HEK293 (cell line): ENCODE measurements around the gene SRSF4.

Experiments
- CTCF ChIA-PET: fragments of 350-600 bp; formaldehyde crosslinking; extraction: SDS; loops from one replicate; lab custom pipeline; 2021; ENCODE audit warnings: antibody characterized with exemption; lab: Yijun Ruan, JAX
- POLR2A ChIA-PET: fragments of 300-600 bp; formaldehyde crosslinking; extraction: SDS; loops from one replicate; lab custom pipeline; 2020; ENCODE audit warnings: antibody characterized with exemption, inconsistent platforms; lab: Yijun Ruan, JAX
- H3K27ac ChIP-seq: fragments of 200-500 bp; sonication (Bioruptor generic); 2 replicates; pipeline ENCODE4 v1.5.1; 2014; ENCODE audit warnings: low read depth, low read length, control low read depth, inconsistent platforms; ENCODE audit errors: extremely low read depth
- H3K36me3 ChIP-seq, 2 experiments: fragments of 200-500 bp in 1 of 2; sonication (Bioruptor generic) in 1 of 2; 1 replicate in 1 of 2; 2 replicates in 1 of 2; pipeline ENCODE4 v1.5.1; 2014 to 2017; ENCODE audit warnings: inconsistent platforms in 2 of 2, low read length in 2 of 2; ENCODE audit not compliant: control insufficient read depth in 2 of 2, insufficient read depth in 1 of 2
- H3K4me1 ChIP-seq: fragments of 200-500 bp; sonication (Bioruptor generic); 2 replicates; pipeline ENCODE4 v1.5.1; 2014; ENCODE audit warnings: mild to moderate bottlenecking, low read length, inconsistent platforms; ENCODE audit not compliant: control insufficient read depth, insufficient read depth
- H3K4me3 ChIP-seq: 2 replicates; pipeline ENCODE4 v1.5.1; 2011; ENCODE audit warnings: low read depth, mild to moderate bottlenecking, control low read depth, low read length, moderate library complexity
- H3K9me3 ChIP-seq: fragments of 200-500 bp; sonication (Bioruptor generic); 2 replicates; pipeline ENCODE4 v1.5.1; 2014; ENCODE audit warnings: low read depth, low read length, inconsistent platforms; ENCODE audit not compliant: control insufficient read depth, insufficient read depth
- GFI1B ChIP-seq: fragments of 450-650 bp; formaldehyde crosslinking; IDR thresholded peaks from 2 replicates; pipeline ENCODE4 v1.5.1; 2016; ENCODE audit warnings: missing biosample characterization, missing genetic modification characterization
- GLI4 ChIP-seq: fragments of 450-650 bp; formaldehyde crosslinking; IDR thresholded peaks from 2 replicates; pipeline ENCODE4 v1.5.1; 2016; ENCODE audit warnings: missing biosample characterization, missing genetic modification characterization
- GLIS1 ChIP-seq: fragments of 450-650 bp; formaldehyde crosslinking; IDR thresholded peaks from 2 replicates; pipeline ENCODE4 v1.5.1; 2016; ENCODE audit warnings: missing biosample characterization, missing genetic modification characterization
- GLIS2 ChIP-seq: fragments of 450-650 bp; formaldehyde crosslinking; IDR thresholded peaks from 2 replicates; pipeline ENCODE4 v1.5.1; 2016; ENCODE audit warnings: missing biosample characterization, missing genetic modification characterization
- HOXC10 ChIP-seq: sonication (generic); formaldehyde crosslinking; IDR thresholded peaks from 2 replicates; pipeline ENCODE4 v1.8.1; 2023; ENCODE audit warnings: mild to moderate bottlenecking, missing genetic modification reagents
- KLF10 ChIP-seq: fragments of 450-650 bp; IDR thresholded peaks from 2 replicates; pipeline ENCODE4 v1.5.1; 2018; ENCODE audit warnings: missing biosample characterization, mild to moderate bottlenecking, missing genetic modification characterization
- MZF1 ChIP-seq: fragments of 450-650 bp; formaldehyde crosslinking; IDR thresholded peaks from 2 replicates; pipeline ENCODE4 v1.5.1; 2017; ENCODE audit warnings: missing biosample characterization, missing genetic modification characterization, borderline replicate concordance
- OVOL3 ChIP-seq: fragments of 450-650 bp; formaldehyde crosslinking; IDR thresholded peaks from 2 replicates; pipeline ENCODE4 v1.5.1; 2016; ENCODE audit warnings: missing biosample characterization, missing genetic modification characterization
- RBAK ChIP-seq: fragments of 450-650 bp; formaldehyde crosslinking; IDR thresholded peaks from 2 replicates; pipeline ENCODE4 v1.5.1; 2016; ENCODE audit warnings: missing biosample characterization, missing genetic modification characterization
- SP2 ChIP-seq: fragments of 450-650 bp; formaldehyde crosslinking; IDR thresholded peaks from 2 replicates; pipeline ENCODE4 v1.5.1; 2016; ENCODE audit warnings: missing biosample characterization, missing genetic modification characterization
- TSHZ1 ChIP-seq: fragments of 450-650 bp; formaldehyde crosslinking; IDR thresholded peaks from 2 replicates; pipeline ENCODE4 v1.5.1; 2016; ENCODE audit warnings: missing biosample characterization, missing genetic modification characterization, borderline replicate concordance
- ZFP69B ChIP-seq: fragments of 450-650 bp; formaldehyde crosslinking; IDR thresholded peaks from 2 replicates; pipeline ENCODE4 v1.5.1; 2016; ENCODE audit warnings: missing biosample characterization, missing genetic modification characterization
- ZNF114 ChIP-seq: fragments of 450-650 bp; formaldehyde crosslinking; IDR thresholded peaks from 2 replicates; pipeline ENCODE4 v1.5.0; 2017; ENCODE audit warnings: missing biosample characterization, missing genetic modification characterization
- ZNF157 ChIP-seq: fragments of 450-650 bp; formaldehyde crosslinking; IDR thresholded peaks from 2 replicates; pipeline ENCODE4 v1.5.1; 2016; ENCODE audit warnings: missing biosample characterization, missing genetic modification characterization
- ZNF175 ChIP-seq: fragments of 450-650 bp; formaldehyde crosslinking; IDR thresholded peaks from 2 replicates; pipeline ENCODE4 v1.5.1; 2016; ENCODE audit warnings: missing biosample characterization, missing genetic modification characterization
- ZNF23 ChIP-seq: fragments of 450-650 bp; formaldehyde crosslinking; IDR thresholded peaks from 2 replicates; pipeline ENCODE4 v1.5.1; 2016; ENCODE audit warnings: missing biosample characterization, missing genetic modification characterization, borderline replicate concordance
- ZNF24 ChIP-seq: fragments of 450-650 bp; formaldehyde crosslinking; IDR thresholded peaks from 2 replicates; pipeline ENCODE4 v1.5.1; 2016; ENCODE audit warnings: missing biosample characterization, missing genetic modification characterization
- ZNF341 ChIP-seq: fragments of 450-650 bp; formaldehyde crosslinking; IDR thresholded peaks from 2 replicates; pipeline ENCODE4; 2016; ENCODE audit warnings: low read depth, missing biosample characterization, missing genetic modification characterization
- ZNF354C ChIP-seq: fragments of 450-650 bp; formaldehyde crosslinking; IDR thresholded peaks from 2 replicates; pipeline ENCODE4 v1.5.1; 2016; ENCODE audit warnings: missing biosample characterization, missing genetic modification characterization, low read depth, borderline replicate concordance
- ZNF416 ChIP-seq: fragments of 450-650 bp; formaldehyde crosslinking; IDR thresholded peaks from 2 replicates; pipeline ENCODE4 v1.5.1; 2016; ENCODE audit warnings: missing biosample characterization, missing genetic modification characterization
- ZNF48 ChIP-seq: fragments of 450-650 bp; formaldehyde crosslinking; IDR thresholded peaks from 2 replicates; pipeline ENCODE4 v1.5.1; 2016; ENCODE audit warnings: missing biosample characterization, missing genetic modification characterization
- ZNF548 ChIP-seq: fragments of 450-650 bp; formaldehyde crosslinking; IDR thresholded peaks from 2 replicates; pipeline ENCODE4 v1.5.1; 2016; ENCODE audit warnings: missing biosample characterization, missing genetic modification characterization
- ZNF558 ChIP-seq: fragments of 450-650 bp; formaldehyde crosslinking; IDR thresholded peaks from 2 replicates; pipeline ENCODE4 v1.5.1; 2016; ENCODE audit warnings: missing biosample characterization, missing genetic modification characterization
- ZNF623 ChIP-seq: fragments of 450-650 bp; formaldehyde crosslinking; IDR thresholded peaks from 2 replicates; pipeline ENCODE4 v1.5.1; 2016; ENCODE audit warnings: missing biosample characterization, missing genetic modification characterization
- ZNF629 ChIP-seq: fragments of 450-650 bp; formaldehyde crosslinking; IDR thresholded peaks from 2 replicates; pipeline ENCODE4 v1.5.1; 2017; ENCODE audit warnings: missing biosample characterization, missing genetic modification characterization
- ZNF747 ChIP-seq: fragments of 450-650 bp; formaldehyde crosslinking; IDR thresholded peaks from 2 replicates; pipeline ENCODE4 v1.5.1; 2016; ENCODE audit warnings: missing biosample characterization, missing genetic modification characterization
- ZNF792 ChIP-seq: fragments of 450-650 bp; formaldehyde crosslinking; IDR thresholded peaks from 2 replicates; pipeline ENCODE4 v1.5.1; 2016; ENCODE audit warnings: missing biosample characterization, missing genetic modification characterization
- ZSCAN16 ChIP-seq: fragments of 450-650 bp; formaldehyde crosslinking; IDR thresholded peaks from 2 replicates; pipeline ENCODE4 v1.5.1; 2016; ENCODE audit warnings: missing biosample characterization, missing genetic modification characterization
- ZXDB ChIP-seq: fragments of 450-650 bp; formaldehyde crosslinking; IDR thresholded peaks from 2 replicates; pipeline ENCODE4 v1.5.1; 2016; ENCODE audit warnings: missing biosample characterization, missing genetic modification characterization
- TF ChIP-seq, protein P1 (sequence below): fragments of 450-650 bp; formaldehyde crosslinking; optimal IDR thresholded peaks from 2 replicates; pipeline ENCODE3; 2016; ENCODE audit warnings: missing biosample characterization, mild to moderate bottlenecking, missing genetic modification characterization
- TF ChIP-seq, protein P2 (sequence below): fragments of 450-650 bp; formaldehyde crosslinking; IDR thresholded peaks from 2 replicates; pipeline ENCODE4 v1.5.1; 2016; ENCODE audit warnings: missing biosample characterization, missing genetic modification characterization, low read depth
- TF ChIP-seq, protein P3 (sequence below): fragments of 450-650 bp; formaldehyde crosslinking; IDR thresholded peaks from 2 replicates; pipeline ENCODE4 v1.5.1; 2016; ENCODE audit warnings: missing biosample characterization, missing genetic modification characterization

The SRSF4 gene

DNA sequence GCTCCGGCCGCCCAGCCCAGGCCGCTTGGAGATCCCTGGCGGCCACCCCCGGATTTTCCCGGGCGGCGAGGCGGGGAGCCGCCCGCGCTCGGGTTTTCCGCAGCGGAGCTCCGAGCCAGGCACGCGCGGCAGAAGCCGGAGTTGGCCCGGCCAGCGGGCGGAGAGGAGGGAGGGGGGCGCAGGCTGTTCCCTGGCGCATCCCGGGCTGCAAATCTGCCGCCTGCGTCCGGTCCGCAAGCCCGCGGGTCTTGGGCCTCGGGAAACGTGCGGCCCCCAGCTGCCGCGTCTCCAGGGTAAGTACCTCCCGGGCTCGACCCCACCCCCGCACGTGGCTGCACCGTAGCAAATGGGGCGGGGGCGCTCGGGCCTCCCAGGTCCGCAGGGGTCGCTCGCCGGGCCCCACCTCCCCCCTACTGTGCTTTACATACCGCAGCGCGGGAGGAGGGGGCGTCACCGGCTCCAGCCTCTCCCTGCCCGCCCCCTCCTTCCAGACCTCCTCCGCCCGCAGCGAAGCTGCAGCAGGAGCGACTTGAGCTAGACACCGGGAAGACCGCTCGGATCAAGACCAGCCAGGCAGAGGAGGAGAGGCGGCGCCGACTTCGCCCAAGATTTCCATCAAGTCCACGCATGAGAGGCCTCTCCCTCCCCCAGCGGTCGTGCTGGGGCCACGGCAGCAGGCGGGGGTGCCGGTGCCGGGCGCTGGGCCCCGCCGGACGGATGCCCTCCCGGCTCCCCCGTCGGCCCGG is 59.6 kb downstream of the SRSF4 start:
- peak overlapping the region; percentile 61 for H3K4me3 ChIP-seq
- CTCF ChIA-PET, result interaction anchor here (0.6 to 1.4 kb wide), 6 partner anchors 10 to 418 kb away, joined by 3 to 6 read pairs (median 3); partner anchors contain the start of gene SRSF4
- peak overlapping the region; percentile 51 for H3K27ac ChIP-seq
- H3K9me3 ChIP-seq, result no peaks in the 10 kb centered on the region
- H3K36me3 ChIP-seq, result peaks cover 0 to 16% of the 10 kb centered on the region in 2 experiments; a peak in 2 of 3 replicates
- no peaks in the 10 kb centered on the region for H3K4me1 ChIP-seq
- POLR2A ChIA-PET, result interaction anchor here (0.6 to 2.1 kb wide), 6 partner anchors 9 to 93 kb away, joined by 3 to 12 read pairs (median 4); partner anchors contain the start of gene SRSF4
- TF ChIP-seq SP2 (no peak), ZNF341 (peak; percentile 92), ZNF416 (no peak), ZNF48 (tag by site-specific recombination) (no peak), GLIS1 (tag by site-specific recombination) (peak; percentile 79), ZNF114 (tag by site-specific recombination) (no peak), GLIS2 (tag by site-specific recombination) (peak; percentile 45; the same call in 1 of the 2 replicates), HOXC10 (CRISPR knock-in tag) (no peak), ZNF354C (no peak), GFI1B (no peak), GLI4 (tag by site-specific recombination) (no peak), ZNF175 (tag by site-specific recombination) (no peak), OVOL3 (tag by site-specific recombination) (no peak), ZNF548 (tag by site-specific recombination) (no peak), ZNF23 (tag by site-specific recombination) (no peak), KLF10 (no peak), ZSCAN16 (tag by site-specific recombination) (no peak), ZNF747 (tag by site-specific recombination) (no peak), ZNF24 (tag by site-specific recombination) (no peak), MZF1 (tag by site-specific recombination) (no peak), ZXDB (tag by site-specific recombination) (no peak), ZNF558 (tag by site-specific recombination) (no peak), ZFP69B (tag by site-specific recombination) (0 out of 2 replicates have a peak, but pooled peaks have one; percentile 34), ZNF623 (tag by site-specific recombination) (no peak), ZNF157 (tag by site-specific recombination) (no peak), ZNF629 (tag by site-specific recombination) (no peak), RBAK (tag by site-specific recombination) (no peak), ZNF792 (no peak), TSHZ1 (tag by site-specific recombination) (no peak)
- TF ChIP-seq, protein P1, sequence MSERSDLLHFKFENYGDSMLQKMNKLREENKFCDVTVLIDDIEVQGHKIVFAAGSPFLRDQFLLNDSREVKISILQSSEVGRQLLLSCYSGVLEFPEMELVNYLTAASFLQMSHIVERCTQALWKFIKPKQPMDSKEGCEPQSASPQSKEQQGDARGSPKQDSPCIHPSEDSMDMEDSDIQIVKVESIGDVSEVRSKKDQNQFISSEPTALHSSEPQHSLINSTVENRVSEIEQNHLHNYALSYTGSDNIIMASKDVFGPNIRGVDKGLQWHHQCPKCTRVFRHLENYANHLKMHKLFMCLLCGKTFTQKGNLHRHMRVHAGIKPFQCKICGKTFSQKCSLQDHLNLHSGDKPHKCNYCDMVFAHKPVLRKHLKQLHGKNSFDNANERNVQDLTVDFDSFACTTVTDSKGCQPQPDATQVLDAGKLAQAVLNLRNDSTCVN (tag by site-specific recombination), result peak; percentile 39
- TF ChIP-seq, protein P2, sequence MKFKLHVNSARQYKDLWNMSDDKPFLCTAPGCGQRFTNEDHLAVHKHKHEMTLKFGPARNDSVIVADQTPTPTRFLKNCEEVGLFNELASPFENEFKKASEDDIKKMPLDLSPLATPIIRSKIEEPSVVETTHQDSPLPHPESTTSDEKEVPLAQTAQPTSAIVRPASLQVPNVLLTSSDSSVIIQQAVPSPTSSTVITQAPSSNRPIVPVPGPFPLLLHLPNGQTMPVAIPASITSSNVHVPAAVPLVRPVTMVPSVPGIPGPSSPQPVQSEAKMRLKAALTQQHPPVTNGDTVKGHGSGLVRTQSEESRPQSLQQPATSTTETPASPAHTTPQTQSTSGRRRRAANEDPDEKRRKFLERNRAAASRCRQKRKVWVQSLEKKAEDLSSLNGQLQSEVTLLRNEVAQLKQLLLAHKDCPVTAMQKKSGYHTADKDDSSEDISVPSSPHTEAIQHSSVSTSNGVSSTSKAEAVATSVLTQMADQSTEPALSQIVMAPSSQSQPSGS, result no peak
- TF ChIP-seq, protein P3, sequence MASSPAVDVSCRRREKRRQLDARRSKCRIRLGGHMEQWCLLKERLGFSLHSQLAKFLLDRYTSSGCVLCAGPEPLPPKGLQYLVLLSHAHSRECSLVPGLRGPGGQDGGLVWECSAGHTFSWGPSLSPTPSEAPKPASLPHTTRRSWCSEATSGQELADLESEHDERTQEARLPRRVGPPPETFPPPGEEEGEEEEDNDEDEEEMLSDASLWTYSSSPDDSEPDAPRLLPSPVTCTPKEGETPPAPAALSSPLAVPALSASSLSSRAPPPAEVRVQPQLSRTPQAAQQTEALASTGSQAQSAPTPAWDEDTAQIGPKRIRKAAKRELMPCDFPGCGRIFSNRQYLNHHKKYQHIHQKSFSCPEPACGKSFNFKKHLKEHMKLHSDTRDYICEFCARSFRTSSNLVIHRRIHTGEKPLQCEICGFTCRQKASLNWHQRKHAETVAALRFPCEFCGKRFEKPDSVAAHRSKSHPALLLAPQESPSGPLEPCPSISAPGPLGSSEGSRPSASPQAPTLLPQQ (tag by site-specific recombination), result peak; percentile 58; the same call in 1 of the 2 replicates
